SU-DHL-6 (cell line): ENCODE measurements around the gene MTMR3.

Experiments used
- H2AFZ ChIP-seq: fragments of 200-600 bp; sonication (generic); 2 replicates; pipeline ENCODE4 v1.6.1; 2014; ENCODE audit warnings: low read depth, mild to moderate bottlenecking, moderate library complexity, mixed read lengths, antibody characterized with exemption, low read length; ENCODE audit not compliant: severe bottlenecking
- H3F3A ChIP-seq: fragments of 200-600 bp; shearing (Covaris generic); 2 replicates; pipeline ENCODE4 v1.6.0; 2016; ENCODE audit warnings: antibody characterized with exemption, mild to moderate bottlenecking; ENCODE audit not compliant: insufficient read depth
- H3K27ac ChIP-seq: fragments of 200-600 bp; sonication (generic); 2 replicates; pipeline ENCODE4 v1.5.1; 2016; ENCODE audit warnings: low read depth, mild to moderate bottlenecking, low read length, moderate library complexity, mixed read lengths
- H3K27me3 ChIP-seq: fragments of 200-600 bp; sonication (generic), shearing (Covaris generic); 2 replicates; pipeline ENCODE4 v1.6.0; 2014; ENCODE audit warnings: mild to moderate bottlenecking, low read length
- H3K36me3 ChIP-seq: fragments of 200-600 bp; sonication (generic); 2 replicates; pipeline ENCODE4 v1.6.1; 2014; ENCODE audit warnings: mild to moderate bottlenecking, low read length, mixed read lengths
- H3K4me2 ChIP-seq: fragments of 300-600, 200-600 bp; shearing (Covaris generic), sonication (generic); 2 replicates; pipeline ENCODE4 v1.6.0; 2014; ENCODE audit warnings: low read length, low read depth, mild to moderate bottlenecking; ENCODE audit not compliant: poor library complexity, severe bottlenecking
- H3K4me3 ChIP-seq: fragments of 200-600 bp; sonication (generic); 2 replicates; pipeline ENCODE4 v1.5.1; 2014; ENCODE audit warnings: antibody characterized with exemption, low read length, mild to moderate bottlenecking, mixed read lengths; ENCODE audit not compliant: insufficient read depth, poor library complexity, severe bottlenecking
- H3K79me2 ChIP-seq: fragments of 200-600 bp; sonication (generic); 2 replicates; pipeline ENCODE4 v1.6.1; 2014; ENCODE audit warnings: mild to moderate bottlenecking, low read length, moderate library complexity; ENCODE audit not compliant: insufficient read depth
- H3K9ac ChIP-seq: fragments of 200-600 bp; sonication (generic); 2 replicates; pipeline ENCODE4 v1.7.0; 2014; ENCODE audit warnings: mild to moderate bottlenecking, low read length
- H3K9me2 ChIP-seq: fragments of 200-600 bp; sonication (generic); replicated peaks from 2 replicates; pipeline ENCODE4 v1.6.1; 2014; ENCODE audit warnings: low read length; ENCODE audit not compliant: insufficient read depth
- H3K9me3 ChIP-seq: fragments of 200-600 bp; sonication (generic); 2 replicates; pipeline ENCODE4 v1.6.1; 2014; ENCODE audit warnings: low read length, mixed read lengths; ENCODE audit not compliant: insufficient read depth
- H4K20me1 ChIP-seq: fragments of 200-600 bp; sonication (generic); 2 replicates; pipeline ENCODE4 v1.6.1; 2014; ENCODE audit warnings: low read depth, mild to moderate bottlenecking, antibody characterized with exemption, low read length, moderate library complexity, mixed read lengths
- CTCF ChIP-seq: fragments of 200-600 bp; sonication (generic); IDR thresholded peaks from one replicate; pipeline ENCODE4 v1.5.1; 2017; ENCODE audit warnings: antibody characterized with exemption, mild to moderate bottlenecking, low read length, moderate library complexity; ENCODE audit not compliant: insufficient read depth, poor library complexity, severe bottlenecking
- EZH2phosphoT487 ChIP-seq: fragments of 200-600 bp; sonication (generic), shearing (Covaris generic); conservative IDR thresholded peaks from 2 replicates; pipeline ENCODE4 v1.6.1; 2018; ENCODE audit warnings: mild to moderate bottlenecking, antibody characterized with exemption, low read length, moderate library complexity, mixed read lengths

MTMR3 gene

GRCh38 chr22:30000566-30000965 lies 117.6 kb downstream of the MTMR3 start:
- TF ChIP-seq CTCF (no peak), EZH2phosphoT487 (no peak)
- Histone ChIP-seq H4K20me1 (no peaks in the 10 kb centered on the region), H3K79me2 (no peaks in the 10 kb centered on the region), H3K9me2 (no peaks in the 10 kb centered on the region), H3K4me2 (no peak overlapping the region), H3K27ac (no peak overlapping the region), H2AFZ (no peak overlapping the region), H3K9ac (no peak overlapping the region), H3K27me3 (no peaks in the 10 kb centered on the region), H3K9me3 (no peaks in the 10 kb centered on the region), H3K4me3 (no peak overlapping the region), H3K36me3 (no peaks in the 10 kb centered on the region), H3F3A (no peaks in the 10 kb centered on the region)

- H2AFZ ChIP-seq: no peak overlapping the region
- no peaks in the 10 kb centered on the region for H4K20me1 ChIP-seq
- no peaks in the 10 kb centered on the region for H3K79me2 ChIP-seq
- H3K27me3 ChIP-seq: no peaks in the 10 kb centered on the region
- no peak overlapping the region for H3K9ac ChIP-seq
- H3F3A ChIP-seq: no peaks in the 10 kb centered on the region
- H3K4me2 ChIP-seq: no peak overlapping the region
- no peak overlapping the region for H3K27ac ChIP-seq
- no peak overlapping the region for H3K4me3 ChIP-seq
- no peak for TF ChIP-seq CTCF
- no peak for TF ChIP-seq EZH2phosphoT487
- no peaks in the 10 kb centered on the region for H3K36me3 ChIP-seq
- H3K9me2 ChIP-seq: no peaks in the 10 kb centered on the region
- no peaks in the 10 kb centered on the region for H3K9me3 ChIP-seq
Observed at GRCh38 chr22:30001459-30001858, 118.5 kb downstream of the MTMR3 start.

- H3K4me2 ChIP-seq: no peak overlapping the region
- no peaks in the 10 kb centered on the region for H3K9me3 ChIP-seq
- H3K36me3 ChIP-seq: no peaks in the 10 kb centered on the region
- no peak overlapping the region for H3K4me3 ChIP-seq
- H3K9ac ChIP-seq: no peak overlapping the region
- H4K20me1 ChIP-seq: no peaks in the 10 kb centered on the region
- no peak overlapping the region for H2AFZ ChIP-seq
- H3K27ac ChIP-seq: no peak overlapping the region
- H3K27me3 ChIP-seq: no peaks in the 10 kb centered on the region
- H3F3A ChIP-seq: no peaks in the 10 kb centered on the region
- TF ChIP-seq EZH2phosphoT487 (no peak), CTCF (no peak)
- no peaks in the 10 kb centered on the region for H3K9me2 ChIP-seq
- no peaks in the 10 kb centered on the region for H3K79me2 ChIP-seq
Observed at GRCh38 chr22:30002861-30003486, 120.0 kb downstream of the MTMR3 start.

GRCh38 chr22:30004101-30004500 lies 121.1 kb downstream of the MTMR3 start:
- H3K9me3 ChIP-seq: no peaks in the 10 kb centered on the region
- no peak overlapping the region for H3K9ac ChIP-seq
- H3K4me2 ChIP-seq: no peak overlapping the region
- no peak overlapping the region for H2AFZ ChIP-seq
- H3K27me3 ChIP-seq: no peaks in the 10 kb centered on the region
- no peaks in the 10 kb centered on the region for H3K9me2 ChIP-seq
- H4K20me1 ChIP-seq: no peaks in the 10 kb centered on the region
- H3K4me3 ChIP-seq: no peak overlapping the region
- H3F3A ChIP-seq: no peaks in the 10 kb centered on the region
- no peaks in the 10 kb centered on the region for H3K79me2 ChIP-seq
- TF ChIP-seq EZH2phosphoT487: no peak
- TF ChIP-seq CTCF: no peak
- no peak overlapping the region for H3K27ac ChIP-seq
- no peaks in the 10 kb centered on the region for H3K36me3 ChIP-seq
